HepG2 (cell line): ENCODE data around the gene PLEKHA6.

Experiments used
- EZH2 ChIP-seq: conservative IDR thresholded peaks from 2 replicates; pipeline ENCODE4 v1.6.1; 2012; ENCODE audit warnings: mild to moderate bottlenecking, low read depth, low read length, moderate library complexity
- MATR3 ChIP-seq: sonication (generic); formaldehyde crosslinking; IDR thresholded peaks from 2 replicates; pipeline ENCODE4 v1.4.0; 2020; ENCODE audit warnings: missing genetic modification reagents
- MYNN ChIP-seq: sonication (generic); formaldehyde crosslinking; IDR thresholded peaks from 2 replicates; pipeline ENCODE4 v1.4.0; 2020; ENCODE audit warnings: mild to moderate bottlenecking, low read depth, missing genetic modification reagents
- SMAD9 ChIP-seq: sonication (generic); formaldehyde crosslinking; IDR thresholded peaks from 2 replicates; pipeline ENCODE4 v1.5.1; 2020; ENCODE audit warnings: mild to moderate bottlenecking, missing genetic modification reagents
- TCF7L2 ChIP-seq: IDR thresholded peaks from 2 replicates; pipeline ENCODE4 v1.6.1; 2011; ENCODE audit warnings: mild to moderate bottlenecking, low read depth, low read length, moderate library complexity
- TF ChIP-seq, protein P1 (sequence below): sonication (generic); formaldehyde crosslinking; IDR thresholded peaks from 2 replicates; pipeline ENCODE4 v1.4.0; 2020; ENCODE audit warnings: mild to moderate bottlenecking, missing genetic modification reagents
- TF ChIP-seq, protein P2 (sequence below): sonication (generic); formaldehyde crosslinking; IDR thresholded peaks from 2 replicates; pipeline ENCODE4 v1.5.0; 2020; ENCODE audit warnings: mild to moderate bottlenecking, missing genetic modification reagents, moderate library complexity
- TF ChIP-seq, protein P3 (sequence below): sonication (generic); formaldehyde crosslinking; IDR thresholded peaks from 2 replicates; pipeline ENCODE4 v1.4.0; 2020; ENCODE audit warnings: mild to moderate bottlenecking, missing genetic modification reagents
- TF ChIP-seq, protein P4 (sequence below): sonication (generic); formaldehyde crosslinking; IDR thresholded peaks from 2 replicates; pipeline ENCODE4 v1.4.0; 2020; ENCODE audit warnings: missing genetic modification reagents
- TF ChIP-seq, protein P5 (sequence below): sonication (generic); formaldehyde crosslinking; IDR thresholded peaks from 2 replicates; pipeline ENCODE4 v1.5.0; 2020; ENCODE audit warnings: missing genetic modification reagents, mild to moderate bottlenecking, borderline replicate concordance
- TF ChIP-seq, protein P6 (sequence below): sonication (generic); formaldehyde crosslinking; IDR thresholded peaks from 2 replicates; pipeline ENCODE4 v1.5.0; 2020; ENCODE audit warnings: missing genetic modification reagents
- TF ChIP-seq, protein P7 (sequence below): IDR thresholded peaks from 2 replicates; pipeline ENCODE4 v1.6.1; 2012; ENCODE audit warnings: inconsistent platforms

DNA sequence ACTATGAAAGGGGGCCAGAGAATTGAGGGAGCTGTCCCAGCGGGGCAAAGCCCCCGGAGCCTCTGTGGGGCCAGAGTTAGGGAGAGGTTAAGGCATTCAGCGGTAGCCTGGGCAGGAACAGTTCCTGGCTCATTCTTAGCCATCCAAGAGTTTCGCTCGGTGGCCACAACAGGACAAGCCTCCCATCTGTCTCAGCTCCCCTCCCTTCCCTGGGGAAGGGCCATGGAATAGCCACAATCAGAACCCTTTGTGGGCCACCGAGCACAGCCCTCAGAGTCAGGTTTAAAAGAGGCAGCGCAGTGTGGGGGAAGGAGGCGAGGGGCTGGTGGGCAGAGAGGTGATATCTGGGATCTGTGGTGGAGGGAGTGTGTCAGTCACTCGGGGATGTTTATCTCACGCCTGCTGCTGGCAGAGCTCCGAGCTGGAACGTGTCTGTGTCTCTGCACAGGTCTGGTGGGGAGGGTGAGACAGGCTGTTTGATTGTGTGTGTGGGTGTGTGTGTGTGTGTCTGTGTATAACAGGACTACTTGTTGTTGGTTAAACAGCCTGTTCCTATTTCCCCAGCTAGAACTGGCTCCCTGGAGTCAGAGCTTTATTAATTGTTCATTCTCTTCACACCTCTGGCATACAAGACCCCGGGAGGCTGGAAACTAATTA lies 96.3 kb downstream of the PLEKHA6 start:
- TF ChIP-seq, protein P1, sequence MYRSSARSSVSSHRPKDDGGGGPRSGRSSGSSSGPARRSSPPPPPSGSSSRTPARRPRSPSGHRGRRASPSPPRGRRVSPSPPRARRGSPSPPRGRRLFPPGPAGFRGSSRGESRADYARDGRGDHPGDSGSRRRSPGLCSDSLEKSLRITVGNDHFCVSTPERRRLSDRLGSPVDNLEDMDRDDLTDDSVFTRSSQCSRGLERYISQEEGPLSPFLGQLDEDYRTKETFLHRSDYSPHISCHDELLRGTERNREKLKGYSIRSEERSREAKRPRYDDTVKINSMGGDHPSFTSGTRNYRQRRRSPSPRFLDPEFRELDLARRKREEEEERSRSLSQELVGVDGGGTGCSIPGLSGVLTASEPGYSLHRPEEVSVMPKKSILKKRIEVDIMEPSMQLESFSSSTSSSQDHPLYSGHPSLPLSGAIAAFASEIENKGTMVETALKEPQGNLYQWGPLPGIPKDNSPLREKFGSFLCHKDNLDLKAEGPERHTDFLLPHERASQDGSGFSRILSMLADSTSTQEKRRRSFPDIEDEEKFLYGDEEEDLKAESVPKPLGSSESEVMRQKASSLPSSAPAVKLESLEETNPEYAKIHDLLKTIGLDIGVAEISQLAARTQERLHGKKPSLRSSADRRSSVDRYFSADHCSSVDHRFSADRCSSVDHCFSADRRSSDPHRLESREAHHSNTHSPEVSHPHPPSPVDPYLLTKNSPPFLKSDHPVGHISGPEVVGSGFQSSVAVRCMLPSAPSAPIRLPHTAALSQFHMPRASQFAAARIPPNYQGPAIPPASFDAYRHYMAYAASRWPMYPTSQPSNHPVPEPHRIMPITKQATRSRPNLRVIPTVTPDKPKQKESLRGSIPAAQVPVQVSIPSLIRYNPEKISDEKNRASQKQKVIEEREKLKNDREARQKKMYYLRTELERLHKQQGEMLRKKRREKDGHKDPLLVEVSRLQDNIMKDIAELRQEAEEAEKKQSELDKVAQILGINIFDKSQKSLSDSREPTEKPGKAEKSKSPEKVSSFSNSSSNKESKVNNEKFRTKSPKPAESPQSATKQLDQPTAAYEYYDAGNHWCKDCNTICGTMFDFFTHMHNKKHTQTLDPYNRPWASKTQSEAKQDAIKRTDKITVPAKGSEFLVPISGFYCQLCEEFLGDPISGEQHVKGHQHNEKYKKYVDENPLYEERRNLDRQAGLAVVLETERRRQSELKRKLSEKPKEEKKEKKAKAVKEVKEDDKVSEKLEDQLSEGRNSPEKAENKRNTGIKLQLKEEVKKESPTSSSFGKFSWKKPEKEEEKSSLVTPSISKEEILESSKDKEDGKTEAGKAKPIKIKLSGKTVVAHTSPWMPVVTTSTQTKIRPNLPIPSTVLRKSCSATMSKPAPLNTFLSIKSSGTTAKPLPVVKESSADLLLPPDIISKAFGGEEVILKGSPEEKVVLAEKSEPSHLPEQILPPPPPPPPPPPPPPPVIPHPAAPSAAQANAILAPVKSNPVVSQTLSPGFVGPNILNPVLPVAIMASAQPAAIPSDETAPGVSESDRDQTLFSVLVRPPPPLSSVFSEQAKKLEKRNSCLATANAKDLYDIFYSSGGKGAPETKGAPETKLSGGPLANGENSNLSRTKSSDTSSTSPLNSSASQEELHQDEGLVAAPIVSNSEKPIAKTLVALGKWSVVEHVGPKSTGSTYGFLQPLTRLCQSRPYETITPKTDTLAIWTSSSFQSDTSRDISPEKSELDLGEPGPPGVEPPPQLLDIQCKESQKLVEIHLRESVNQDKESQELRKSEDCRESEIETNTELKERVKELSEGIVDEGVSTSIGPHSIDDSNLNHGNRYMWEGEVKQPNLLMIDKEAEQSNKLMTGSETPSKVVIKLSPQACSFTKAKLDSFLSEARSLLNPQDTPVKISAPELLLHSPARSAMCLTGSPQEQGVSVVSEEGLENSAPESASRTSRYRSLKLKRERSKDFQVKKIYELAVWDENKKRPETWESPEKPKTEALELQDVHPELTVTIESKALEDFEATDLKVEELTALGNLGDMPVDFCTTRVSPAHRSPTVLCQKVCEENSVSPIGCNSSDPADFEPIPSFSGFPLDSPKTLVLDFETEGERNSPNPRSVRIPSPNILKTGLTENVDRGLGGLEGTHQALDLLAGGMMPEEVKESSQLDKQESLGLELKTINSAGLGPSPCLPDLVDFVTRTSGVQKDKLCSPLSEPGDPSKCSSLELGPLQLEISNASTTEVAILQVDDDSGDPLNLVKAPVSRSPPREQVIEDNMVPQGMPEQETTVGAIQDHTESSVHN, result no peak
- TF ChIP-seq TCF7L2, result no peak
- TF ChIP-seq, protein P2, sequence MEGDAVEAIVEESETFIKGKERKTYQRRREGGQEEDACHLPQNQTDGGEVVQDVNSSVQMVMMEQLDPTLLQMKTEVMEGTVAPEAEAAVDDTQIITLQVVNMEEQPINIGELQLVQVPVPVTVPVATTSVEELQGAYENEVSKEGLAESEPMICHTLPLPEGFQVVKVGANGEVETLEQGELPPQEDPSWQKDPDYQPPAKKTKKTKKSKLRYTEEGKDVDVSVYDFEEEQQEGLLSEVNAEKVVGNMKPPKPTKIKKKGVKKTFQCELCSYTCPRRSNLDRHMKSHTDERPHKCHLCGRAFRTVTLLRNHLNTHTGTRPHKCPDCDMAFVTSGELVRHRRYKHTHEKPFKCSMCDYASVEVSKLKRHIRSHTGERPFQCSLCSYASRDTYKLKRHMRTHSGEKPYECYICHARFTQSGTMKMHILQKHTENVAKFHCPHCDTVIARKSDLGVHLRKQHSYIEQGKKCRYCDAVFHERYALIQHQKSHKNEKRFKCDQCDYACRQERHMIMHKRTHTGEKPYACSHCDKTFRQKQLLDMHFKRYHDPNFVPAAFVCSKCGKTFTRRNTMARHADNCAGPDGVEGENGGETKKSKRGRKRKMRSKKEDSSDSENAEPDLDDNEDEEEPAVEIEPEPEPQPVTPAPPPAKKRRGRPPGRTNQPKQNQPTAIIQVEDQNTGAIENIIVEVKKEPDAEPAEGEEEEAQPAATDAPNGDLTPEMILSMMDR (CRISPR knock-in tag), result no peak
- no peak for TF ChIP-seq MYNN (CRISPR knock-in tag)
- TF ChIP-seq, protein P3, sequence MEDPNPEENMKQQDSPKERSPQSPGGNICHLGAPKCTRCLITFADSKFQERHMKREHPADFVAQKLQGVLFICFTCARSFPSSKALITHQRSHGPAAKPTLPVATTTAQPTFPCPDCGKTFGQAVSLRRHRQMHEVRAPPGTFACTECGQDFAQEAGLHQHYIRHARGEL (CRISPR knock-in tag), result no peak
- TF ChIP-seq, protein P4, sequence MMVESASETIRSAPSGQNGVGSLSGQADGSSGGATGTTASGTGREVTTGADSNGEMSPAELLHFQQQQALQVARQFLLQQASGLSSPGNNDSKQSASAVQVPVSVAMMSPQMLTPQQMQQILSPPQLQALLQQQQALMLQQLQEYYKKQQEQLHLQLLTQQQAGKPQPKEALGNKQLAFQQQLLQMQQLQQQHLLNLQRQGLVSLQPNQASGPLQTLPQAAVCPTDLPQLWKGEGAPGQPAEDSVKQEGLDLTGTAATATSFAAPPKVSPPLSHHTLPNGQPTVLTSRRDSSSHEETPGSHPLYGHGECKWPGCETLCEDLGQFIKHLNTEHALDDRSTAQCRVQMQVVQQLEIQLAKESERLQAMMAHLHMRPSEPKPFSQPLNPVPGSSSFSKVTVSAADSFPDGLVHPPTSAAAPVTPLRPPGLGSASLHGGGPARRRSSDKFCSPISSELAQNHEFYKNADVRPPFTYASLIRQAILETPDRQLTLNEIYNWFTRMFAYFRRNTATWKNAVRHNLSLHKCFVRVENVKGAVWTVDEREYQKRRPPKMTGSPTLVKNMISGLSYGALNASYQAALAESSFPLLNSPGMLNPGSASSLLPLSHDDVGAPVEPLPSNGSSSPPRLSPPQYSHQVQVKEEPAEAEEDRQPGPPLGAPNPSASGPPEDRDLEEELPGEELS (CRISPR knock-in tag), result no peak
- no peak for TF ChIP-seq EZH2
- TF ChIP-seq, protein P5, sequence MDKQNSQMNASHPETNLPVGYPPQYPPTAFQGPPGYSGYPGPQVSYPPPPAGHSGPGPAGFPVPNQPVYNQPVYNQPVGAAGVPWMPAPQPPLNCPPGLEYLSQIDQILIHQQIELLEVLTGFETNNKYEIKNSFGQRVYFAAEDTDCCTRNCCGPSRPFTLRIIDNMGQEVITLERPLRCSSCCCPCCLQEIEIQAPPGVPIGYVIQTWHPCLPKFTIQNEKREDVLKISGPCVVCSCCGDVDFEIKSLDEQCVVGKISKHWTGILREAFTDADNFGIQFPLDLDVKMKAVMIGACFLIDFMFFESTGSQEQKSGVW (CRISPR knock-in tag), result no peak
- no peak for TF ChIP-seq SMAD9
- TF ChIP-seq, protein P6, sequence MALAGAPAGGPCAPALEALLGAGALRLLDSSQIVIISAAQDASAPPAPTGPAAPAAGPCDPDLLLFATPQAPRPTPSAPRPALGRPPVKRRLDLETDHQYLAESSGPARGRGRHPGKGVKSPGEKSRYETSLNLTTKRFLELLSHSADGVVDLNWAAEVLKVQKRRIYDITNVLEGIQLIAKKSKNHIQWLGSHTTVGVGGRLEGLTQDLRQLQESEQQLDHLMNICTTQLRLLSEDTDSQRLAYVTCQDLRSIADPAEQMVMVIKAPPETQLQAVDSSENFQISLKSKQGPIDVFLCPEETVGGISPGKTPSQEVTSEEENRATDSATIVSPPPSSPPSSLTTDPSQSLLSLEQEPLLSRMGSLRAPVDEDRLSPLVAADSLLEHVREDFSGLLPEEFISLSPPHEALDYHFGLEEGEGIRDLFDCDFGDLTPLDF, result no peak
- no peak for TF ChIP-seq MATR3
- TF ChIP-seq, protein P7, sequence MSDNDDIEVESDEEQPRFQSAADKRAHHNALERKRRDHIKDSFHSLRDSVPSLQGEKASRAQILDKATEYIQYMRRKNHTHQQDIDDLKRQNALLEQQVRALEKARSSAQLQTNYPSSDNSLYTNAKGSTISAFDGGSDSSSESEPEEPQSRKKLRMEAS, result no peak
